Lower leg skin (tissue), 4 donors: ENCODE data around the gene MYO3A. TPM values are rescaled to one million over a fixed set of nuclear protein-coding genes. Genes with fewer than 3 reads are reported as not detected.

Experiments
- DNase-seq, 2 donors: peaks; one replicate each; pipeline ENCODE4 v3.0.0-alpha.2; 2019; ENCODE audit warnings: low spot score in 2 of 2
- H3K4me3 ChIP-seq: fragments of 200-600 bp; sonication (generic); 2 replicates; pipeline ENCODE4 v1.5.1; 2017; ENCODE audit warnings: mild to moderate bottlenecking, low read depth; ENCODE audit not compliant: poor library complexity, severe bottlenecking
- POLR2A ChIP-seq, 2 donors: fragments of 450-650 bp; IDR thresholded peaks; one replicate each; pipeline ENCODE4 v1.6.1; 2016 to 2017; ENCODE audit warnings: antibody characterized with exemption in 2 of 2, mild to moderate bottlenecking in 1 of 2, moderate library complexity in 1 of 2
- WGBS, 2 donors: methylation state at CpG; one replicate each; pipeline ENCODE4 v1.1.5; 2018; 5-methylcytosine and 5-hydroxymethylcytosine counted together
- intact Hi-C: fragments of 100-400 bp; cut with DNase I; formaldehyde crosslinking; loops from one replicate; pipeline ENCODE4 v1.15.0; 2023; ENCODE audit warnings: low total_unique reads
- total RNA-seq, 4 donors: library from RNA; depleted of rRNA; stranded (reverse); fragments of >200 nt; gene quantifications; one replicate each; pipeline ENCODE4 v1.1.0, GENCODE V29; 2016
- TF ChIP-seq, protein P1 (sequence below), 3 donors: fragments of 450-650 bp; IDR thresholded peaks; one replicate each; pipeline ENCODE4 v1.5.1; 2016; ENCODE audit warnings: antibody characterized with exemption in 3 of 3, mild to moderate bottlenecking in 3 of 3, moderate library complexity in 2 of 3

MYO3A gene
- total RNA-seq, 4 donors from 2014 or later: 2.0 to 7.6 (median 3.1) TPM

DNA sequence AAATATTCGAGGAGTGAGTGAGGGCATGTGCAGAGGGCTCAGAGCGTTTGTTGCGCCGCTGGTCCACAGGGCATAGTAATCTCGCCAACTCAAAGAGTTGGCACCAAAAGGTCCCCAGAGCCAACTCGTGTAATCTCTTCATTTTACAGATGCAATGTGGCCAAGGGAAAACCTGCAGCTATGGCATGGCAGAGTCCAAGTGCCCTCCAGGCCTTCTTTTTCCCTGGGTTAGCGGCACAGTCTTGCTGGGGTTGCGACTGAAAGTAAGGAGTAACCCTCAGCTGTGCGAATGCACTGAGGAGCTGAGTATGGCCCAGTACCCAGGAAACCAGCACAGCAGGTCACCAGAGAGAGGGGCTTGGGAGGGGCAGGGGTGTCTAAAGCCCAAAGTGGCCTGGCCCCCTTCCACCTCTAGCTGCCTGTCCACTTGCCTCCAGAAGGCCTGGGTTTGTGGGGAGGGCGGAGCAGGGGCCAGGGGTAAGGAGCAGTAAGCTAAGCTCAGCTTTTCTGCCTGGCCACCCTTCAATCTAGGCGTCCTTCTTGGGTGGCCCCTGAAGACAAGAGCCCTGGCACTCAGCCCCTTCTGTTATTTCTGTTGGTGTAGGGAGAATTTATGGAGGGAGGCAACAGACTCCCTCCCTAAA is 279.2 kb downstream of the MYO3A start:
- DNase-seq: no peak
- intact Hi-C loops: no loop called here
- TF ChIP-seq, protein P1, sequence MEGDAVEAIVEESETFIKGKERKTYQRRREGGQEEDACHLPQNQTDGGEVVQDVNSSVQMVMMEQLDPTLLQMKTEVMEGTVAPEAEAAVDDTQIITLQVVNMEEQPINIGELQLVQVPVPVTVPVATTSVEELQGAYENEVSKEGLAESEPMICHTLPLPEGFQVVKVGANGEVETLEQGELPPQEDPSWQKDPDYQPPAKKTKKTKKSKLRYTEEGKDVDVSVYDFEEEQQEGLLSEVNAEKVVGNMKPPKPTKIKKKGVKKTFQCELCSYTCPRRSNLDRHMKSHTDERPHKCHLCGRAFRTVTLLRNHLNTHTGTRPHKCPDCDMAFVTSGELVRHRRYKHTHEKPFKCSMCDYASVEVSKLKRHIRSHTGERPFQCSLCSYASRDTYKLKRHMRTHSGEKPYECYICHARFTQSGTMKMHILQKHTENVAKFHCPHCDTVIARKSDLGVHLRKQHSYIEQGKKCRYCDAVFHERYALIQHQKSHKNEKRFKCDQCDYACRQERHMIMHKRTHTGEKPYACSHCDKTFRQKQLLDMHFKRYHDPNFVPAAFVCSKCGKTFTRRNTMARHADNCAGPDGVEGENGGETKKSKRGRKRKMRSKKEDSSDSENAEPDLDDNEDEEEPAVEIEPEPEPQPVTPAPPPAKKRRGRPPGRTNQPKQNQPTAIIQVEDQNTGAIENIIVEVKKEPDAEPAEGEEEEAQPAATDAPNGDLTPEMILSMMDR (IDR thresholded peaks at IDR 0.05): no peak
- TF ChIP-seq POLR2A (IDR thresholded peaks at IDR 0.05): no peak
- no peak overlapping the region for H3K4me3 ChIP-seq
- WGBS, 2 donors: 8 to 23% methylated on average over 11 of the region's 11 CpGs

DNA sequence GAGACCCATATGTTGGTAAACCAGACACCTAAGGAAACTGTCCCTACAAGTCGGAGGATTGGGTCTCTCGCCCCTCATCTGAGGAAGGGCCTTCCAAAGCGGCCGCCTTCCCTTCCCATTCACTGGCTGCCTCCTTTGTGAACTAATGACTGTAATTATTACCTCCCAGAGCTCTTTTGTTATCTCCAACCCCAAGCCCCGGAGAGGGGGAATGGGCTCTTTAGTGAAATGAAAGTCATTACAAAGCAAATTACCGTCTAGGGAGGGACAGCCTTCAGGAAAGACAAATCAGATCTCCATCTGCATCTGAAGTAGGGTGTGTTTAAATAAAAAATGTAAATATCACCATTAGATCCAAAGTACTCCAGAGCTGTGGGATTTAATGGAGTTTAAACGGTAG is 280.0 kb downstream of the MYO3A start:
- DNase-seq: no peak
- H3K4me3 ChIP-seq: no peak overlapping the region
- intact Hi-C loops: no loop called here
- TF ChIP-seq, protein P1 (IDR thresholded peaks at IDR 0.05): no peak
- TF ChIP-seq POLR2A (IDR thresholded peaks at IDR 0.05): no peak
- WGBS, 2 donors: 5 to 18% methylated on average over 7 of the region's 7 CpGs

DNA sequence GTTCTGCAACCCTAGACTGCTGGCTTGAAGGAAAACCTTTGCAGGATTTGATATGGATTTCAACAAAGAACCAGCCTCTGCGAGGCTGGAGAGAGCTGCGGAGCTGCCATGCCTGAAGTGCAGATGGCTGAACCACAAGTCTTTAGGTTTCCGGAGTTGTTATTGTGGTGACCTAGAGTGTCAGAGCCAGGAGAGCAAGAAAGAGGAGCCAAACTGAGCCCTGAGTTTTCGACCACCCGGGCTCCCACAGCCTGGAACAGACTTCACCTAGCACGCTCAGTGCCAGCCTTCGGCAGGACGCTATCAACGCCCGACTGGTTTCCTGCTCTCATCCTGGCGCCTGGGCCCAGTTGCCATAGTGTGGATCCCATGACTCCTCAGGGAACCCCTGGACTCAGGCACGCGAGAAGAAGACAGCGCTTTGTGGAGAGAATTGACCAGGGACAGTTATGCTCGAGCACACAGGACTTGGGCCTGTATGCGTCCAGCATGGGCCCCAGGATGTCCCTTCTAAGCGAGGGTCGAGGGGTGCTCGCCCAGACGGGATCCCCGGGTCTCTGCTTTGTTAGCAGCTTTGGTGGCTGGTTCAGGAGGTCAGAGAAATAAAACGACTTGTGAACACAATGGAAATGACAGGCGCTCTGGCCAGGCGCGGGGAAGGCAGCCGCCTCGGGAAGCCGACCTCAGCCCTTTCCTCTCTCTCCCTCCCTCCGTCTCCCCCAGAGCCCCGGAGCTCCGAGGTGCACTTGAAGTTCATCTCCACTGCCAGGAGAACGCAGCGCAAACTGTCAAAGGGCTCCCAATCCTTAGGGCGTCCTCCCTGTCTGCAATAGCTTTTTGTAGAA is 280.7 kb downstream of the MYO3A start:
- no peak overlapping the region for H3K4me3 ChIP-seq
- intact Hi-C loops: no loop called here
- TF ChIP-seq, protein P1 (IDR thresholded peaks at IDR 0.05): no peak
- no peak for TF ChIP-seq POLR2A (IDR thresholded peaks at IDR 0.05)
- no peak for DNase-seq
- 3 to 7% methylated on average over 34 of the region's 34 CpGs for WGBS, 2 donors

DNA sequence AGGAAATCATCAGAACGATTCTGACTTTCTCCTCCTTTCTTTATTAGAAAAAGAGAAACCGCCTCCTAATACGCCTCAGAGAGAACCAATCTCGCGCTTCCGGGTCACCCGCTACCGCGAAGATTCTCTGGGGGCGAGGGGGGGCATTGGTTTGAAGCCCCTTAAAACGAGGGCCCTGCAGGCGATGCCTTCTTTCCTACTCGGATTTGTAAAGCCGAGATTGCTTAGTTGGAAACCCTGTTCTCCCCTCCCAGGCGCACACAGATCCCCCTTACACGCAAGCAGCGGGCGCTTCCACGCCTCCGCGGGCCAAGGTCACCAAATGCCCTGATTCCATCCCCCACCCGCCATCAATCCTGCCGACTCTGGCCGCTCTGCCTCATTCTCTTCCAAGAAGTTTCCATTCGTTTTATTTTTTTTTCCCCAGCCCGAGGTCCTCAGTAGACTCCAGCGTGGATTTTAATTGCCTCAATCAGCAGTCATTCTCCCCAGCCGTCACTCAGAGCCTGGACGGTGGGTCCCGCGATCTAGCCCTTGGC is 281.4 kb downstream of the MYO3A start:
- no peak for DNase-seq
- intact Hi-C loops: no loop called here
- WGBS, 2 donors: 1 to 2% methylated on average over 31 of the region's 31 CpGs
- no peak overlapping the region for H3K4me3 ChIP-seq
- TF ChIP-seq, protein P1 (IDR thresholded peaks at IDR 0.05): no peak
- no peak for TF ChIP-seq POLR2A (IDR thresholded peaks at IDR 0.05)

DNA sequence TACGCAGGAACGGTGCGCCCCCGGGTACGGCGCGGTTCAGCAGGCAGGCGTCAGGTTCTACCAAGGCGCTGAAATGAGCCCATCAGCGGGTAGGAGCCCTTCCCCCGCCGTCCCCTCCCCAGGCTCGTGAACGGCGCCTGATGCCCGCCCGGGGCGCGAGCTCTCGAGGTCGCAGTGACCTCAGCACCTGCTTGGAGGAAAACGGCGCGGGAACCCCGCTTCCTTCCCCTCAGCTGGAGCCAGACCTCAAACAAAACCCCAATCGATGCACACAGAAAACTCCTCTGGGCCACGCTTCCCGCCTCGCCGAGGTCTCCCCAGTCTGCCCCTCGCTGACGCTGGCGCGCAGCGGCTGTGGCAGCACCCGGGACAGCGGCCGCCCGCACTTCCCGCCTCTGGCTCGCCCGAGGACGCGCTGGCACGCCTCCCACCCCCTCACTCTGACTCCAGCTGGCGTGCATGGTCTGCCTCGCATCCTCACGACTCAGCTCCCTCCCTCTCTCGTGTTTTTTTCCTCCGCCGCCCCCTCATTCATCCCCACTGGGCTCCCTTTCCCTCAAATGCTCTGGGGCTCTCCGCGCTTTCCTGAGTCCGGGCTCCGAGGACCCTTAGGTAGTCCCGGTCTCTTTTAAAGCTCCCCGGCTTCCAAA is 282.0 kb downstream of the MYO3A start:
- no peak for DNase-seq
- no peak overlapping the region for H3K4me3 ChIP-seq
- intact Hi-C loops: no loop called here
- no peak for TF ChIP-seq POLR2A (IDR thresholded peaks at IDR 0.05)
- TF ChIP-seq, protein P1 (IDR thresholded peaks at IDR 0.05): no peak
- WGBS, 2 donors: 1 to 2% methylated on average over 37 to 47 of the region's 57 CpGs
